NCI-H1694 treated with DMSO at 0.1 percent for 48 hours (cell line): ENCODE data around the gene AMER1.

Experiments used
- DNase-seq: peaks from one replicate; lab custom pipeline; 2025; lab: John Stamatoyannopoulos, UW

The AMER1 gene

GRCh38 chrX:64184396-64184795 lies 21.1 kb downstream of the AMER1 start:
- no peak for DNase-seq

DNA sequence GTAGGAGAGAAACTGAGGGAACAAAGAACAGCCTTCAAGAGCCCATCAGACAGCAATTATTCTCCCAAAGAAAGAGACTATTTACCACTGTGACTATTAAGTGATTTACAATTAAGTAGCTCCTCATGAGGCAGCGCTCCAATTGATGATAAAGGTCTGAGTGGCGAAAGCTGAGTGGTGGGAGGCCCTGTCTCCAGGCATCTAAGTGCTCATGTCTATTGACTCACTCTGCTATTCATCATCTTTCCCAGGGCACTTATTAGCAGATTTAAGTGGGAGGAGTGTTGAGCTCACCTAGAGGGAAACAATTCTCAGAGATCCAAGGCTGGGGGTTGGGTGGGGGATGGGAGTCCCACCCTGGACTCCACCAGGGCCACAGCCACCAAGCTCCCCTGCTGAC lies 23.3 kb downstream of the AMER1 start:
- DNase-seq, result no peak

DNA sequence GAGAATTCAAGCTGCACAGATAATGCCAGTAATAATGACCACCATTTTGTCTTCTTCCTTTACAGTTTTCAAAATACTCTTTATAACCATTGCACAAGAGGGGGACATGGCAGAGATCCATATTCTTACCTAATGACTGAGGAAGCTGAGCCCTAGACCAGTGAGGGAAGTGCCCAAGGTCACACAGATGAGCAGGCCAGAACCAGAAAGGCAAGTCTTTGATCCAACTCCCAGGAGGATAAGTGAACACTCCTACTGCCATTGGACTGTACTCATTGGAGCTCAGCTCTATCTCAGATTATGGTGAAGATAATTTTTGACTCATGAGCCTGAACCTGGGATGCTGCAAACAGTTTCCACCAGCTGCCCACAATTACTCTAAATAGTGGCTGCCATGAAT lies 28.6 kb downstream of the AMER1 start:
- no peak for DNase-seq

DNA sequence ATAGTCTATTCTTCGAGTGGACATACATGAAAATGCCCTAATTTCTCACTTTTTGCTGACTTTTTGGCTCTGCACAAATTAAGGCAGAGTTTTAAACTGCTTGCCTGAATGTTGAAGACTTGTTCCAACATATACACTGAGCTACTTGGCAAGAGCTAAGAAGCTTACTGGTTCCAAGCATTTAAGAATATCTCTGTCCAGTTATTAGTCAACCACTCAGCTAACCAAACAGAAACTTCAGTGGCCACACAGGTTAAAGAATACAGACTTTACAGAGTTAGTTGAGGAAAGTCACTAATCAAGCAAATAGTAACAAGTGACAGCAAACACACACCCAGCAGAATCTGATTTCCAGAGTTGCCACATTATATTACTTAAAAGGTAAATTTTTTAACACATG lies 35.5 kb downstream of the AMER1 start:
- DNase-seq, result no peak

DNA sequence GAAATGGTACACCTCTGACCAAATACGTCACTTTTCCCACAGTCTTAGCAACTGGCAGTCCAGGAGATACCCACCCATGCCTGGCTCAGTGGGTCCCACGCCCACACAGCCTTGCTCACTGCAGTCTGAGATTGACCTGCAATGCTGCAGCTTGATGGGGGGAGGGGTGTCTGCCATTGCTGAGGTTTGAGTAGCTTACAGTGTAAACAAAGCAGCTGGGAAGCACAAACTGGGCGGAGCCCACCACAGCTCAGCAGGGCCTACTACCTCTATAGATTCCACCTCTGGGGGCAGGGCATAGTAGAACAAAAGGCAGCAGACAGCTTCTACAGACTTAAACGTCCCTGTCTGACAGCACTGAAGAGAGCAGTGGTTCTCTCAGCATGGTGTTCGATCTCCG lies 52.7 kb downstream of the AMER1 start:
- no peak for DNase-seq

DNA sequence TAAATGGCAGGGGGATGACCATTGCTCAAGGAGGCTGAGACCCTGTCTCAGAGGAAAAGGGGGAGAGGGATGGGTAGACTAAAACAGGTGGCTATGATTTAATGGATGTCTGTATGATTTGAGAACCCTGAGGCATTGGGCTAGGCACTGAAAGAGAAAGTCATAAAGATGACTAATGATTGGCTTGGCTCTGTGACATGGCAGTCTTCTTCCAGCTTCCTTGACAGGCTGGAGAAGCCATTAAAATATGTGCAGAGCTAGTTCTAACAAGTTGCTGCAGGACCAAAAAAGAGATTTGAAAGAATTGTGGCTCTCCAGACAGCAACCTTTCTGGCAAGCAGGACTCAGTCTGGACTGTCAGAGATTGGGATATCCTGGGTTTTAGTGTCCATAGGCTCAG lies 53.6 kb downstream of the AMER1 start:
- DNase-seq, result no peak

DNA sequence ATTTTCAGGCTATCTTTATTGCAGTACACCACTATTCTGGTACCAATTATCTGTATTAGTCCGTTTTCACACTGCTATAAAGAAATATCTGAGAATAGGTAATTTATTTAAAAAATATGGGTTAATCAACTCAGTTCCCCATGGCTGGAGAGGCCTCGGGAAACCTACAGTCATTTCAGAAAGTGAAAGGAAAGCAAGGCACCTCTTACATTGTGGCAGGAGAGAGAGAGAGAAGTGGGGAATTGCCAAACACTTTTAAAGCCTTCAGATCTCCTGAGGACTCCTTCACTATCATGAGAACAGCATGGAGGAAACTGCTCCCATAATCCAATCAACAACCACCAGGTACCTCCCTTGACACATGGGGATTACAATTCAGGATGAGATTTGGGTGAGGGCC lies 54.7 kb downstream of the AMER1 start:
- no peak for DNase-seq
